Type B pancreatic cell (in vitro differentiated cells): ENCODE measurements around the gene CDH7. TPM values are rescaled to one million over a fixed set of nuclear protein-coding genes. Genes with fewer than 3 reads are reported as not detected.

Source experiments
- DNase-seq: peaks from one replicate; pipeline ENCODE4 v3.0.0; 2021; ENCODE audit warnings: mixed read lengths; ENCODE audit not compliant: unreplicated experiment; ENCODE audit errors: extremely low spot score
- H3K27ac Mint-ChIP-seq: 2 replicates; pipeline ENCODE4 v1.8.0; 2021; ENCODE audit warnings: mild to moderate bottlenecking, mixed read lengths
- H3K27me3 Mint-ChIP-seq: 2 replicates; pipeline ENCODE4 v1.8.0; 2021; ENCODE audit warnings: mixed read lengths
- H3K36me3 Mint-ChIP-seq: 2 replicates; pipeline ENCODE4 v1.8.0; 2021; ENCODE audit warnings: mixed read lengths
- H3K4me1 Mint-ChIP-seq: one replicate; pipeline ENCODE4 v1.8.0; 2021; ENCODE audit warnings: mixed read lengths; ENCODE audit not compliant: unreplicated experiment
- H3K4me3 Mint-ChIP-seq: 2 replicates; pipeline ENCODE4 v1.8.0; 2021; ENCODE audit warnings: mild to moderate bottlenecking, mixed read lengths
- H3K9me3 Mint-ChIP-seq: 2 replicates; pipeline ENCODE4 v1.8.0; 2021; ENCODE audit warnings: mixed read lengths
- CTCF ChIP-seq: fragments of 200-600 bp; sonication (generic); conservative IDR thresholded peaks from 2 replicates; pipeline ENCODE4 v1.5.0; 2021; ENCODE audit warnings: antibody characterized with exemption, mild to moderate bottlenecking
- long read RNA-seq: library from polyadenylated mRNA; unstranded; transcript quantifications from one replicate; pipeline ENCODE4 v2.0.0, GENCODE V29; 2020
- total RNA-seq: library from RNA; stranded (reverse); gene quantifications from 2 replicates; pipeline ENCODE4 v1.2.1, GENCODE V29; 2021; ENCODE audit warnings: low replicate concordance

CDH7 gene
- total RNA-seq, result 1.7 and 5.5 TPM in 2 replicates
- long read RNA-seq, partial matches to known transcripts, result 0 of 2 reads
- long read RNA-seq, other reads (novel, unspliced or antisense), result 2 of 2 reads

GRCh38 chr18:65750389-65751154 is at the start of gene CDH7:
Gene CDH7, plus strand, starts transcription at chr18:65751012. Its CDS starts 11,831 bp downstream, at chr18:65762843.
- Mint-ChIP-seq H3K27me3 (peaks cover 51% of the 10 kb centered on the region), H3K27ac (peak within 1 kb of the TSS; percentile 35), H3K4me1 (peaks cover 25% of the 10 kb centered on the region), H3K4me3 (peak within 1 kb of the TSS; percentile 88), H3K36me3 (no peaks in the 10 kb centered on the region), H3K9me3 (no peaks in the 10 kb centered on the region)
- peak; percentile 74 for DNase-seq
- TF ChIP-seq CTCF, result no peak

- no peak for TF ChIP-seq CTCF
- no peak for DNase-seq
- Mint-ChIP-seq H3K9me3 (no peaks in the 10 kb centered on the region), H3K4me1 (no peaks in the 10 kb centered on the region), H3K4me3 (no peak overlapping the region), H3K27ac (no peak overlapping the region), H3K36me3 (no peaks in the 10 kb centered on the region), H3K27me3 (no peaks in the 10 kb centered on the region)
Observed at GRCh38 chr18:65704046-65704445, 46.8 kb upstream of the CDH7 start.

- no peaks in the 10 kb centered on the region for H3K9me3 Mint-ChIP-seq
- H3K4me1 Mint-ChIP-seq, result no peaks in the 10 kb centered on the region
- H3K27me3 Mint-ChIP-seq, result no peaks in the 10 kb centered on the region
- no peak overlapping the region for H3K27ac Mint-ChIP-seq
- no peaks in the 10 kb centered on the region for H3K36me3 Mint-ChIP-seq
- H3K4me3 Mint-ChIP-seq, result no peak overlapping the region
- DNase-seq, result no peak
- TF ChIP-seq CTCF, result no peak
Observed at GRCh38 chr18:65706646-65707045, 44.2 kb upstream of the CDH7 start.

- no peaks in the 10 kb centered on the region for H3K36me3 Mint-ChIP-seq
Observed at GRCh38 chr18:65711493-65711892, 39.3 kb upstream of the CDH7 start.

GRCh38 chr18:65721619-65722018 is 29.2 kb upstream of the CDH7 start:
- Mint-ChIP-seq H3K36me3 (no peaks in the 10 kb centered on the region), H3K27ac (no peak overlapping the region), H3K27me3 (peaks cover 3% of the 10 kb centered on the region), H3K4me1 (no peaks in the 10 kb centered on the region), H3K9me3 (no peaks in the 10 kb centered on the region), H3K4me3 (no peak overlapping the region)
- TF ChIP-seq CTCF, result no peak
- no peak for DNase-seq

More at GRCh38 chr18:65711493-65711892, 39.3 kb upstream of the CDH7 start:
- H3K27me3 Mint-ChIP-seq, result no peaks in the 10 kb centered on the region
- DNase-seq, result no peak
- no peak overlapping the region for H3K27ac Mint-ChIP-seq
- no peak overlapping the region for H3K4me3 Mint-ChIP-seq
- no peaks in the 10 kb centered on the region for H3K9me3 Mint-ChIP-seq
- H3K4me1 Mint-ChIP-seq, result no peaks in the 10 kb centered on the region
- no peak for TF ChIP-seq CTCF
